COLO668 (cell line): ENCODE measurements around the gene HLA-F.

Experiments
- DNase-seq: peaks from one replicate; lab custom pipeline; 2025; ENCODE audit not compliant: unreplicated experiment; lab: John Stamatoyannopoulos, UW

The HLA-F gene

DNA sequence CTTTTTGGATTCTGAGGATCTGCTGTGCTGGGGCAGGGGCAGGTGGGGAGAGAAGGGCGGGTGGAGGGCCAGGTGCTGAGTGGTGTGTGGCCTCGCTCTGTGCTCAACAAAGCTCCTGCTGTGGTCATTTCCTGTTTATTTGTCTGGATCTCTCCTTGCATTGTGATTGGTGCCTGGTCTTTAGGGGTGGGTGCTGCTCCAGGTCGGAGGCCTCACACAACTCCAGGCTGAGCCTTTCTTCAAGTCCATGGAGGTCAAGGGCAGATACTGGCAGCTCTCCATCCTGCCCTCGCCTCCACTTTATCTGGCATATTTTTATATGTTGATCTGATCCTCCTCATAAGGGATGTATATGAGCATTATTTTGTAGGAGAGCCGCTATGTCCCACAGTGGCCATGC is 36.2 kb downstream of the HLA-F start:
- peak; percentile 47 for DNase-seq

GRCh38 chr6:29760328-29760727 is 37.1 kb downstream of the HLA-F start:
- DNase-seq: no peak

DNA sequence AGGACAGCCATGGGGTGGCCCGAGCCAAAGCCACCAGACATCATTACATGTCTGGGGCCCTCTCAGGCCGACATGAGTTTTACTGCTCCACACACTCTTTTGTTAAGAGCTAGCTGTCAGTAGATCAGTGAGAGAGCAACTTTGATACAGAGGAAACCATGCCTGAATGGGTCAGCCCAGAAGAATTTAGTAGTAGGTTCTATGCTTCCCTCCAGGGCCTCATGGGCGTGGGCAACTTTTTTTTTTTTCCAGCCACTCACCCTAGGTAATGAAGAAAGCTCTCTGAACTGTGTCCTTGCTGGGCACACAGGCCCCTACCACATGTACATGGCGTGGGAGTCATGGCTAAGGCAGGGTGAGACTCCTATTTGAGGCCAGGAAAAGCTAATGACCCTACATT is 38.8 kb downstream of the HLA-F start:
- no peak for DNase-seq

GRCh38 chr6:29762781-29763214 is 39.6 kb downstream of the HLA-F start:
- no peak for DNase-seq

DNA sequence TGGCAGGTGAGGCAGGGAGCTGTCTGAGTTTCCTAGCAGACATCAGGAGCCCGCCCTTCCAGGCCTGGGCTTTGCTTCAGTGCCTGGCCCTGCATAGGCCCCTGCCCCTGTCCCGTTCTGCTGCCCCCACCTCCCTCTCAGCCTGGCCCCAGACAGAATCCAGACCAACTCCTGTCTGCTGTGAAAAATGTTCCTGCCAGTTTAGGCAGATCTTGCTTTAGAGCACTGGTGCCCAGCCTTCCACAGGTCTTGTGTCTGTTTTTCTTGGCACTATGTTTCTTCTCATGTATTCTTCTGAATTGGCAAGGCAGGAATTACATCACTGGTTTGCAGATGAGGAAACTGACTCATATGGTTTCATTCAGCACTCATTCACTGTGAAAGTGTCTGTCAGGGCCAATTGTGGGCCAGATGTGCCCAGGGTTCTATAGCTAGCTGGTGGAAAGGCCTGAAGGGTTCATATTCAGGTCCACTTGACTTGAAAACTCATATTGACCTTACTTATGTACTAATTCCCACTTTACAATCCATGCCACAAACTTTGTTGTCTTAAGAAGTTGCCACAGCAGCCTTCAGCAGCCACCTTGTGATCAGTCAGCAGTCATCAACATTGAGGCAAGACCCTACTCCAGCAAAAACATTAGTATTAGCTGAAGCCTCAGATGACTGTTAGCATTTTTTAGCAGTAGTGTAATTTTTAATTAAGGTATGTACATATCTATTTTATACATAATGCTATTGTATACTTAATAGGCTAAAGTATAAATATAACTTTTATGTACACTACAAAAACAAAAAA is 40.5 kb downstream of the HLA-F start:
- no peak for DNase-seq

- DNase-seq: no peak
Measured at GRCh38 chr6:29764422-29765196, 41.4 kb downstream of the HLA-F start.

- DNase-seq: no peak
Measured at GRCh38 chr6:29769336-29769735, 46.1 kb downstream of the HLA-F start.

DNA sequence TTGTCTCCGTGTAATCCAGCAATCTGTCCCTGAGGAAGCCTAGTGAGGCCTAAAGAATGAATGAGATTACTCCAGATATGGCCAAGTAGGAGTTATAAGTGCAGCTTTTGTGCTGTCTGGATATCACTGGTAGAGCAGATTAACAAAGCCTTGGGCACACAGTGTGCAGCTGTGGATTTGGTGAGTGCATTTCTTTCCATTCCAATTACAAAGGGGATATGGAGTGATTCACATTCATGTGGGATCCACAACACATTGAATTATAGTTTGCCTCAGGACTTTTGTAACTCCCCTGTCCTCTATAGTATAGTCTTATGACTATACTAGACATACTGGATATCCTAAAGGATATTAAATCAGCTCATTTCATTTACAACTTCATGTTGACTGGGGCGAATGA is 47.1 kb downstream of the HLA-F start:
- DNase-seq: no peak

GRCh38 chr6:29776684-29777083 is 53.5 kb downstream of the HLA-F start:
- no peak for DNase-seq
